ENCODE results near the gene ANKIB1. TPM values are rescaled to one million over a fixed set of nuclear protein-coding genes. Genes with fewer than 3 reads are reported as not detected.

The ANKIB1 gene
- total and polyA plus RNA-seq, 2 experiments from 2014 or later = 12.6 to 43.1 TPM

- Histone ChIP-seq H3K27ac (no peak overlapping the region), H3F3A (ENCODE audit: insufficient read depth) (no peaks in the 10 kb centered on the region), H3K79me2 (ENCODE audit: insufficient read depth) (no peaks in the 10 kb centered on the region), H4K20me1 (ENCODE audit: insufficient read depth) (no peaks in the 10 kb centered on the region), H3K4me3 (no peak overlapping the region), H2AFZ (no peak overlapping the region), H3K36me3 (ENCODE audit: low read depth) (no peaks in the 10 kb centered on the region), H3K9me3 (ENCODE audit: low read depth) (no peaks in the 10 kb centered on the region), H3K4me1 (ENCODE audit: insufficient read depth) (no peaks in the 10 kb centered on the region), H3K9me2 (ENCODE audit: insufficient read depth) (no peaks in the 10 kb centered on the region), H3K4me2 (ENCODE audit: unreplicated experiment) (no peak overlapping the region), H3K27me3 (replicated peaks; ENCODE audit: insufficient read depth) (peaks cover 14% of the 10 kb centered on the region), H3K9ac (no peak overlapping the region)
- in situ Hi-C loops (cut with MboI) = no loop called here
- TF ChIP-seq EZH2phosphoT487 (IDR thresholded peaks at IDR 0.05; ENCODE audit: insufficient read depth, low read depth) (no peak), EZH2 (IDR thresholded peaks at IDR 0.05; ENCODE audit: insufficient read depth, poor library complexity, severe bottlenecking) (no peak)
- WGBS, 2 experiments (ENCODE audit: low coverage in 1 of 2, low lambda C conversion rate in 2 of 2, missing lambda C conversion rate in 2 of 2) = 41 to 44% methylated on average over 5 of the region's 5 CpGs
- DNase-seq = no peak
Observed at GRCh38 chr7:92413550-92413949, 167.8 kb downstream of the ANKIB1 start.

GRCh38 chr7:92415225-92415624 is 169.5 kb downstream of the ANKIB1 start:
- Histone ChIP-seq H2AFZ (no peak overlapping the region), H3F3A (ENCODE audit: insufficient read depth) (no peaks in the 10 kb centered on the region), H3K9ac (no peak overlapping the region), H3K4me2 (ENCODE audit: unreplicated experiment) (no peak overlapping the region), H4K20me1 (ENCODE audit: insufficient read depth) (no peaks in the 10 kb centered on the region), H3K27ac (no peak overlapping the region), H3K36me3 (ENCODE audit: low read depth) (no peaks in the 10 kb centered on the region), H3K9me3 (ENCODE audit: low read depth) (no peaks in the 10 kb centered on the region), H3K27me3 (replicated peaks; ENCODE audit: insufficient read depth) (peaks cover 14% of the 10 kb centered on the region), H3K4me1 (ENCODE audit: insufficient read depth) (no peaks in the 10 kb centered on the region), H3K9me2 (ENCODE audit: insufficient read depth) (no peaks in the 10 kb centered on the region), H3K4me3 (no peak overlapping the region), H3K79me2 (ENCODE audit: insufficient read depth) (no peaks in the 10 kb centered on the region)
- 83 to 84% methylated on average over 5 of the region's 5 CpGs for WGBS, 2 experiments (ENCODE audit: low coverage in 1 of 2, low lambda C conversion rate in 2 of 2, missing lambda C conversion rate in 2 of 2)
- DNase-seq = no peak
- TF ChIP-seq EZH2 (IDR thresholded peaks at IDR 0.05; ENCODE audit: insufficient read depth, poor library complexity, severe bottlenecking) = no peak
- TF ChIP-seq EZH2phosphoT487 (IDR thresholded peaks at IDR 0.05; ENCODE audit: insufficient read depth, low read depth) = no peak
- in situ Hi-C loops (cut with MboI) = no loop called here

- DNase-seq = no peak
- Histone ChIP-seq H4K20me1 (ENCODE audit: insufficient read depth) (no peaks in the 10 kb centered on the region), H3K27ac (no peak overlapping the region), H3K9me2 (ENCODE audit: insufficient read depth) (no peaks in the 10 kb centered on the region), H3K36me3 (ENCODE audit: low read depth) (no peaks in the 10 kb centered on the region), H3K4me2 (ENCODE audit: unreplicated experiment) (no peak overlapping the region), H3K9ac (no peak overlapping the region), H3K27me3 (replicated peaks; ENCODE audit: insufficient read depth) (peaks cover 6% of the 10 kb centered on the region), H3F3A (ENCODE audit: insufficient read depth) (no peaks in the 10 kb centered on the region), H2AFZ (no peak overlapping the region), H3K4me1 (ENCODE audit: insufficient read depth) (no peaks in the 10 kb centered on the region), H3K9me3 (ENCODE audit: low read depth) (no peaks in the 10 kb centered on the region), H3K4me3 (no peak overlapping the region), H3K79me2 (ENCODE audit: insufficient read depth) (no peaks in the 10 kb centered on the region)
- in situ Hi-C loops (cut with MboI) = no loop called here
- WGBS, 2 experiments (ENCODE audit: low coverage in 1 of 2, low lambda C conversion rate in 2 of 2, missing lambda C conversion rate in 2 of 2) = 55 to 60% methylated on average over 4 to 5 of the region's 5 CpGs
- no peak for TF ChIP-seq EZH2phosphoT487 (IDR thresholded peaks at IDR 0.05; ENCODE audit: insufficient read depth, low read depth)
- TF ChIP-seq EZH2 (IDR thresholded peaks at IDR 0.05; ENCODE audit: insufficient read depth, poor library complexity, severe bottlenecking) = no peak
Observed at GRCh38 chr7:92417913-92418312, 172.1 kb downstream of the ANKIB1 start.

GRCh38 chr7:92421676-92422435 is 176.1 kb downstream of the ANKIB1 start:
- Histone ChIP-seq H3F3A (ENCODE audit: insufficient read depth) (no peaks in the 10 kb centered on the region), H3K27ac (no peak overlapping the region), H3K4me1 (ENCODE audit: insufficient read depth) (no peaks in the 10 kb centered on the region), H3K27me3 (replicated peaks; ENCODE audit: insufficient read depth) (no peaks in the 10 kb centered on the region), H3K36me3 (ENCODE audit: low read depth) (no peaks in the 10 kb centered on the region), H3K9me3 (ENCODE audit: low read depth) (no peaks in the 10 kb centered on the region), H3K4me2 (ENCODE audit: unreplicated experiment) (no peak overlapping the region), H3K79me2 (ENCODE audit: insufficient read depth) (no peaks in the 10 kb centered on the region), H3K4me3 (no peak overlapping the region), H2AFZ (no peak overlapping the region), H4K20me1 (ENCODE audit: insufficient read depth) (no peaks in the 10 kb centered on the region), H3K9me2 (ENCODE audit: insufficient read depth) (no peaks in the 10 kb centered on the region), H3K9ac (no peak overlapping the region)
- DNase-seq = no peak
- WGBS, 2 experiments (ENCODE audit: low coverage in 1 of 2, low lambda C conversion rate in 2 of 2, missing lambda C conversion rate in 2 of 2) = 56 to 57% methylated on average over 5 of the region's 5 CpGs
- in situ Hi-C loops (cut with MboI) = no loop called here
- no peak for TF ChIP-seq EZH2phosphoT487 (IDR thresholded peaks at IDR 0.05; ENCODE audit: insufficient read depth, low read depth)
- no peak for TF ChIP-seq EZH2 (IDR thresholded peaks at IDR 0.05; ENCODE audit: insufficient read depth, poor library complexity, severe bottlenecking)
